Adrenal gland (tissue), 5 donors: ENCODE measurements around the gene PTTG1IP.

Experiments used
- CTCF ChIP-seq, 6 experiments: fragments of 450-650 bp in 4 of 6; fragments of 200-600 bp in 2 of 6; sonication (generic) in 1 of 6; IDR thresholded peaks; 1 replicate in 5 of 6; 2 replicates in 1 of 6; pipeline versions ENCODE4 v1.5.1 to v1.8.0; 2016 to 2021; ENCODE audit warnings: antibody characterized with exemption in 6 of 6, mild to moderate bottlenecking in 2 of 6, moderate library complexity in 1 of 6
- POLR2A ChIP-seq, 2 donors: fragments of 450-650 bp; IDR thresholded peaks; one replicate each; pipeline ENCODE4 v1.6.1; 2017; ENCODE audit warnings: antibody characterized with exemption in 2 of 2, mild to moderate bottlenecking in 2 of 2, moderate library complexity in 1 of 2
- donor health status: DM: no; HTN: no; CAD: no.

GRCh38 chr21:44810779-44811178 lies 62.7 kb downstream of the PTTG1IP start:
- TF ChIP-seq CTCF (IDR thresholded peaks at IDR 0.05): no peak
- no peak for TF ChIP-seq POLR2A (IDR thresholded peaks at IDR 0.05)
